HL-60 (cell line): ENCODE measurements around the gene GPR108.

Source experiments
- DNase-seq, 2 experiments: peaks; one replicate each; pipeline ENCODE4 v3.0.0-alpha.2; 2010 to 2020; ENCODE audit warnings: low read depth in 1 of 2, low spot score in 1 of 2
- H3K27ac ChIP-seq: fragments of 250-450 bp; sonication (Bioruptor Pico); replicated peaks from 2 replicates; pipeline ENCODE4 v1.5.1; 2020; ENCODE audit warnings: mild to moderate bottlenecking, moderate library complexity
- H3K27me3 ChIP-seq: fragments of 250-450 bp; sonication (Bioruptor Pico); 2 replicates; pipeline ENCODE4 v1.5.1; 2021; ENCODE audit warnings: mild to moderate bottlenecking, moderate library complexity; ENCODE audit not compliant: insufficient read depth, poor library complexity, severe bottlenecking
- H3K4me3 ChIP-seq: replicated peaks from 2 replicates; pipeline ENCODE4 v1.5.1; 2011; ENCODE audit warnings: mild to moderate bottlenecking, control low read depth, low read length; ENCODE audit not compliant: insufficient read depth
- GABPA ChIP-seq: IDR thresholded peaks from 2 replicates; pipeline ENCODE4 v1.6.1; 2012; ENCODE audit warnings: low read depth
- POLR2AphosphoS5 ChIP-seq: IDR thresholded peaks from 2 replicates; pipeline ENCODE4 v1.6.1; 2012; ENCODE audit warnings: low read depth
- REST ChIP-seq: IDR thresholded peaks from 2 replicates; pipeline ENCODE4 v1.6.1; 2012; ENCODE audit warnings: low read depth; ENCODE audit not compliant: insufficient replicate concordance
- SPI1 ChIP-seq: IDR thresholded peaks from 2 replicates; pipeline ENCODE4 v1.6.1; 2012; ENCODE audit warnings: low read depth, mild to moderate bottlenecking, borderline replicate concordance
- TF ChIP-seq, protein P1 (sequence below): IDR thresholded peaks from one replicate; pipeline ENCODE4 v1.5.1; 2011; ENCODE audit warnings: low read length, control low read depth, inconsistent platforms; ENCODE audit not compliant: insufficient read depth

Gene GPR108

DNA sequence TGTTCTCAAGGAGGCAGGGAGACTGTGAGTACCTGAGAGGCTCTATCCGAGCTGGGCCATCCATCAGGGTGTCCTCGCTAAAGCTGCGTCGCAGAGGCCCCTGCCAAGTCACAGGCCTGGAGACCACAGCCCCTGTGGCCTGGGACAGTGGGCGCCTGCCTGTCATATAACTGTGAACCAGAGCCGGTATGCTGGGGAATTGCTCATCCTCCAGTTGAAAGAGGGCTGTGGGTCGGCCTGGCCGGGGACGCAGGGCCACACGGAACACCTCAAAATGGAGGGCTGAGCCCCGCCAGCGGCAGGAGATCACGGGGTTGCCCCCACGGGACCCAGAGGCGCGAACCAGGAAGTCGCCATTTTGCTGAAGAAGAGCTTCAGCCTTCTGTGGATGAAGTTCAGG lies 23.2 kb upstream of the GPR108 start:
- Histone ChIP-seq H3K4me3 (no peak overlapping the region), H3K27me3 (no peaks in the 10 kb centered on the region), H3K27ac (no peak overlapping the region)
- TF ChIP-seq POLR2AphosphoS5 (no peak), GABPA (no peak), SPI1 (no peak), REST (no peak)
- TF ChIP-seq, protein P1, sequence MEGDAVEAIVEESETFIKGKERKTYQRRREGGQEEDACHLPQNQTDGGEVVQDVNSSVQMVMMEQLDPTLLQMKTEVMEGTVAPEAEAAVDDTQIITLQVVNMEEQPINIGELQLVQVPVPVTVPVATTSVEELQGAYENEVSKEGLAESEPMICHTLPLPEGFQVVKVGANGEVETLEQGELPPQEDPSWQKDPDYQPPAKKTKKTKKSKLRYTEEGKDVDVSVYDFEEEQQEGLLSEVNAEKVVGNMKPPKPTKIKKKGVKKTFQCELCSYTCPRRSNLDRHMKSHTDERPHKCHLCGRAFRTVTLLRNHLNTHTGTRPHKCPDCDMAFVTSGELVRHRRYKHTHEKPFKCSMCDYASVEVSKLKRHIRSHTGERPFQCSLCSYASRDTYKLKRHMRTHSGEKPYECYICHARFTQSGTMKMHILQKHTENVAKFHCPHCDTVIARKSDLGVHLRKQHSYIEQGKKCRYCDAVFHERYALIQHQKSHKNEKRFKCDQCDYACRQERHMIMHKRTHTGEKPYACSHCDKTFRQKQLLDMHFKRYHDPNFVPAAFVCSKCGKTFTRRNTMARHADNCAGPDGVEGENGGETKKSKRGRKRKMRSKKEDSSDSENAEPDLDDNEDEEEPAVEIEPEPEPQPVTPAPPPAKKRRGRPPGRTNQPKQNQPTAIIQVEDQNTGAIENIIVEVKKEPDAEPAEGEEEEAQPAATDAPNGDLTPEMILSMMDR: no peak
- no peak for DNase-seq

- Histone ChIP-seq H3K27me3 (no peaks in the 10 kb centered on the region), H3K27ac (no peak overlapping the region), H3K4me3 (no peak overlapping the region)
- no peak for DNase-seq
- TF ChIP-seq SPI1 (no peak), POLR2AphosphoS5 (no peak), REST (no peak), GABPA (no peak)
- TF ChIP-seq, protein P1: no peak
These were observed 17.5 kb upstream of the GPR108 start for GRCh38 chr19:6754653-6755463.

GRCh38 chr19:6754136-6754535 lies 16.8 kb upstream of the GPR108 start:
- Histone ChIP-seq H3K4me3 (no peak overlapping the region), H3K27ac (no peak overlapping the region), H3K27me3 (no peaks in the 10 kb centered on the region)
- TF ChIP-seq POLR2AphosphoS5: no peak
- TF ChIP-seq GABPA: no peak
- TF ChIP-seq, protein P1: no peak
- DNase-seq: no peak
